ENCODE results near the gene ARHGEF16.

ARHGEF16 gene

DNA sequence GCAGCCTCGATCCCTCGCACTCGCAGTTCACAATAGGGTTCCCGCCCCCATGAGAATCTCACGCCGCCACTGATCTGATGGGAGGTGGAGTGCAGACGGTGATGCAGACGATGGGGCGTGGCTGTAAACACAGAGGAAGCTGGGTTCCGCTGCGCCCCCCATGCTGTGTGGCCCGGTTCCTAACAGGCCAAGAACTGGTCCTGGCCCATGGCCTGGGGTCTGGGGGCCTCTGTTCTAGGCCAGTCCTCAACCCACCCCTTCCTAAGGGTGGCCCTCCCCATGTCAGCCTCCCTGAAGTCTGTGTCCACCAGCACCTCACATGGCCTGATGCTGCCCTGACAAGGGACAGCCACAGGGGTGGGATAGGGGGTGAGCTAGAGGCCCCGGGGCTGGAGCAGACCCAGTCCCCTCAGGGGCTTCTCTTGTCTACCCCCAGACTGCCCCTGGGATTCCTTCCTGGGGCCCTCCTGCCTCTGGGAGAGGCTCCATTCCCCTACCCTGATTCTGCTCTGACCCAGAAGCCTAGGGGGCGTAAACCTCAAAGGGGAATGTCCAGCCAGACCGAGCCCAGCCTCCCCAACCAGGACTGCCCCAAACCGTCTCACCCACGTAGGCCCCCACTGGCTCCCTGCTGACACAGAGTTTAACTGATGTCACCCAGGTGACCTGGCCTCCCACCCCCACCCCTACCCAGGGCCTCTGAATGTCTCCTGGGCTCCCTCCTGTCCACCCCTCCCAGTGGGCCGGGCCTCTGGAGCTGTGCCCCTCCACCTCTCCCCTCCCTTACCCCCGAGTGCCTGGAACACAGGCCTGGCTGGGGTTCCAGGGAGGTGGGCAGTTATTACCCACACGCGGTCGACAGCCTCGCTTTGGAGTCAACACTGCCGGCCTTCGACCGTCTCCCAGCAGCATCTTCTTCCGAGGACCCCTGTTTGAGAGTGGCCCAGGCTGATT lies 14.8 kb upstream of the ARHGEF16 start:
- TF ChIP-seq, protein P1, sequence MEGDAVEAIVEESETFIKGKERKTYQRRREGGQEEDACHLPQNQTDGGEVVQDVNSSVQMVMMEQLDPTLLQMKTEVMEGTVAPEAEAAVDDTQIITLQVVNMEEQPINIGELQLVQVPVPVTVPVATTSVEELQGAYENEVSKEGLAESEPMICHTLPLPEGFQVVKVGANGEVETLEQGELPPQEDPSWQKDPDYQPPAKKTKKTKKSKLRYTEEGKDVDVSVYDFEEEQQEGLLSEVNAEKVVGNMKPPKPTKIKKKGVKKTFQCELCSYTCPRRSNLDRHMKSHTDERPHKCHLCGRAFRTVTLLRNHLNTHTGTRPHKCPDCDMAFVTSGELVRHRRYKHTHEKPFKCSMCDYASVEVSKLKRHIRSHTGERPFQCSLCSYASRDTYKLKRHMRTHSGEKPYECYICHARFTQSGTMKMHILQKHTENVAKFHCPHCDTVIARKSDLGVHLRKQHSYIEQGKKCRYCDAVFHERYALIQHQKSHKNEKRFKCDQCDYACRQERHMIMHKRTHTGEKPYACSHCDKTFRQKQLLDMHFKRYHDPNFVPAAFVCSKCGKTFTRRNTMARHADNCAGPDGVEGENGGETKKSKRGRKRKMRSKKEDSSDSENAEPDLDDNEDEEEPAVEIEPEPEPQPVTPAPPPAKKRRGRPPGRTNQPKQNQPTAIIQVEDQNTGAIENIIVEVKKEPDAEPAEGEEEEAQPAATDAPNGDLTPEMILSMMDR (IDR thresholded peaks at IDR 0.05), result no peak
- no peak for TF ChIP-seq ZFX (IDR thresholded peaks at IDR 0.05; ENCODE audit: borderline replicate concordance)
- no peak overlapping the region for H3K27ac ChIP-seq

DNA sequence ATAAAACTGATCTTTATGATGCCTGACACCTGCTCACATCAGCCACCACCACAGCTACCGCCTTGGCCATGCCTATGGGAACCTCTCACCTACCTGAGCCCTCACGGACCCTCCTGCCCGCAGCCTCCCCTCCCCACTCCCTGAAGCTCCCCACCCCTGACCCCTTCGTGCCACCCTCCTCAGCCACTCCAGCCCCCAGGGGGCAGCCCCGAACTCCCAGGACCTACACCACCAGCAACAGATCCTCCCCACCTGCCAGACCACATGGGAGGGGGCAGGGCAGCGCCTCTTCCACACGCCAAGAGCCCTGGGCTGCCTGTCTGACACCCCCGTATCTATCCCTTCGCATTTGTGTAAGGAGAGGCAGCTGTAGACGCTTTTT lies 14.2 kb upstream of the ARHGEF16 start:
- no peak for TF ChIP-seq ZFX (IDR thresholded peaks at IDR 0.05; ENCODE audit: borderline replicate concordance)
- TF ChIP-seq, protein P1 (IDR thresholded peaks at IDR 0.05), result no peak
- no peak overlapping the region for H3K27ac ChIP-seq

DNA sequence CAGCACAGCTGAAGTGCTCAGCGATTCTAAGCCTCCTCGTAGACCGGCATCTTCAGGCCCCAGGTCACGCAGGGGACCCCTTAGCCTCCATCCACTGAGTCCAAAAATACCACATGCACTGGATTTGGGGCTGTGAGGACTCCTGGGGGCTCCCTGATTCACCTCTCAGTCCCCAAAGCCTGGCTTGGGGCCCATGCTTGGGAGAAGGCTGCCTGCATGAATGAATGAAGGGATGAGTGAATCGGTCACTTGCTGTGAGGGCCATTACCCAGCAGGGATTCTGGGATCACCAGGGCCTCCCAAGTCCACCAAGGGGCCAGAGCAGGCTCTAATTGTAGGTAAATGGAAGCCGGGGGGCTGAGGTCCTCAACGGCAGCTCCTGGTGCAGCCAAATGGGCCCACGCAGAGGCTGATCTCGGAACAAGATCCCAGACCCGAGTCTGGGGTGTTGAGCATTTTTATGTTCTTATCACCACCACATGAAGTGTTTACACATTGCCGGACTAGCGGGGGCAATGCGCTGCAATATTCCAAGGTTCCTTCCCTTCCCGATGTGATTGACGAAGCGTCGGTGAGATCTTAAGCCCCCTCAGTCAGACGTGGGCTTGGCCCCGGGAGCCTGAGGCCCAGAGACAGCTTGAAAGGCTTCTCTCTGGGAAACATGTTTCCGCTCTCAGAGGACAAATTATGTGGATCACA lies 13.6 kb upstream of the ARHGEF16 start:
- TF ChIP-seq, protein P1 (IDR thresholded peaks at IDR 0.05), result no peak
- no peak for TF ChIP-seq ZFX (IDR thresholded peaks at IDR 0.05; ENCODE audit: borderline replicate concordance)

DNA sequence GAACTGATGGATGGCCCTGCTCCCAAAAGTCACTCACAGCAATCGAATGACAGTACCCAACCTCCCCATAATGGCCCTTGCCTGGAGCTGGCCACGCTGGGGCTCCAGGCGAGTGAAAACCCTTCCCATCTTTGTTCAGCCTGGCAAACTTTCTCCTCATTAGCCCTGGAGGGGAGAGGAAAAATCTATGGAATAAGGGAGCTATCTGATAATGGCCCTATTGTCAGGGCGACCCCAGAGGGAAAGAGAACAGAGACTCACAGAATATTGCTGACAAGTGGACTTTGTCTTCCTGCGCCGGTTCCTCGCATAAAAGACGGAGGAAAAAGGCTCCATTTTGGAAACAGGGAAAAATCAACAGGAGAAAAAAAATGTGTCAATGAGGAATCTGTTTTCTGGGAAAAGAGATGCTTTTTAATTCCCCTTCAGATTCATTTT lies 13.0 kb upstream of the ARHGEF16 start:
- no peak for TF ChIP-seq ZFX (IDR thresholded peaks at IDR 0.05; ENCODE audit: borderline replicate concordance)
- TF ChIP-seq, protein P1 (IDR thresholded peaks at IDR 0.05), result no peak
- H3K27ac ChIP-seq, result no peak overlapping the region

More for the DNA sequence above, 13.6 kb upstream of the ARHGEF16 start:
- H3K27ac ChIP-seq, result no peak overlapping the region

DNA sequence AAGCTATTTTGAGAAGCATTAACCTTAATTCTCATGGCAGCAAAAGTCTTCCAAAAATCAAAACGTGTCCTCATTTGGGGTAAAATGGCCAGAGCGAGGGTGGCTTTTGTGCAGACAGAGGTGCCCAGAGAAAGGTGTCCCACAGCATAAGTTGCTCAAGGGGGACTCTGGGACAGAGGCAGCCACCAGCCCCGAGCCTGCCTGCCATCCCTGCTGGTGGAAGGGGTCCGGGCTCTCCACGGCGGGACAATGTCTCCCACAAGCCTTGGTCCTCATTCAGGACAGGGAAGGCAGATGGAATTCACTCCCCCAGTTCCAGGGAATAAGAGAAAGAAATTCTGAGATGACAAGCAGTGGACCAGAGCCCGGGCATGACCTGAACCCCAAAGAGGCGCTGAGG lies 12.6 kb upstream of the ARHGEF16 start:
- no peak for TF ChIP-seq ZFX (IDR thresholded peaks at IDR 0.05; ENCODE audit: borderline replicate concordance)
- TF ChIP-seq, protein P1 (IDR thresholded peaks at IDR 0.05), result no peak
- H3K27ac ChIP-seq, result no peak overlapping the region

DNA sequence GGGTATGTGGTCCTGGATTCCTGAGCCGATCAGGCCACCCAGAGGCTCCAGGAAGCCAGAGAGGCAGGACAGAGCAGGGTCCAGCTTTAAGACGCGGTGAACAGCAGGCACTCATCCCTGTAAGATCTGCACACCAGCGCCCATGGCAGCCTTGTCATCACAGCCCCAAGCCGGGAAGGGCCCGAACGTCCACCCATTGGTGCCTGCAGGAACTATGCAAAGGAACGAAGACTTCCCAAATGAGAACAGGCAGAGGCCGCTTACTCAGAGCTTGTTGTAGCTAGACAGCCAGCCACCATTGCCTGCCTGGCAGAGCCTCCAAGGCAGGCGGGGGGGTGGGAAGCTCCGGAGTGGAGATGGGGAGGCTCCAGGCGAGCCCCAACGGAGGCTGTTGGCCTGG lies 12.1 kb upstream of the ARHGEF16 start:
- TF ChIP-seq, protein P1 (IDR thresholded peaks at IDR 0.05), result no peak
- TF ChIP-seq ZFX (IDR thresholded peaks at IDR 0.05; ENCODE audit: borderline replicate concordance), result no peak

DNA sequence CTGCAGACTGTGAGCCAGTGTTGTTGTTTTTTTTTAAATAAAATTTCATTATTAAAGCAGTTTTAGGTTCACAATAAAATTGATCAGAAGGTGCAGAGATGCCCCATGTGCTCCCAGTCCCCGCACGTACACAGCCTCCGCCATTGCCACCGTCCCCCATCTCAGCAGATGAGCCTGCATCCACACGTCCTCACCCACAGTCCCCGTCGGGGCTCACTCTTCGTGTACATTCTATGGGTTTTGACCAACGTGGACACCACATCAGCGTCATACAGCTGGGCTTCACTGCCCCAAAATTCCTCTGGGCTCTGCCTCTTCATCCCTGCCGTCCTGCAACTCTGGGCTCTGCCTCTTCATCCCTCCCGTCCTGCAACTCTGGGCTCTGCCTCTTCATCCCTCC lies 11.6 kb upstream of the ARHGEF16 start:
- TF ChIP-seq, protein P1 (IDR thresholded peaks at IDR 0.05), result no peak
- TF ChIP-seq ZFX (IDR thresholded peaks at IDR 0.05; ENCODE audit: borderline replicate concordance), result no peak
- H3K27ac ChIP-seq, result no peak overlapping the region

More for the DNA sequence above, 12.1 kb upstream of the ARHGEF16 start:
- no peak overlapping the region for H3K27ac ChIP-seq
